ENCODE results near the gene NT5DC1. TPM values are rescaled to one million over a fixed set of nuclear protein-coding genes. Genes with fewer than 3 reads are reported as not detected.

Gene NT5DC1
- total and polyA plus RNA-seq, 4 donors = 8.6 to 49.0 (median 22.1) TPM

DNA sequence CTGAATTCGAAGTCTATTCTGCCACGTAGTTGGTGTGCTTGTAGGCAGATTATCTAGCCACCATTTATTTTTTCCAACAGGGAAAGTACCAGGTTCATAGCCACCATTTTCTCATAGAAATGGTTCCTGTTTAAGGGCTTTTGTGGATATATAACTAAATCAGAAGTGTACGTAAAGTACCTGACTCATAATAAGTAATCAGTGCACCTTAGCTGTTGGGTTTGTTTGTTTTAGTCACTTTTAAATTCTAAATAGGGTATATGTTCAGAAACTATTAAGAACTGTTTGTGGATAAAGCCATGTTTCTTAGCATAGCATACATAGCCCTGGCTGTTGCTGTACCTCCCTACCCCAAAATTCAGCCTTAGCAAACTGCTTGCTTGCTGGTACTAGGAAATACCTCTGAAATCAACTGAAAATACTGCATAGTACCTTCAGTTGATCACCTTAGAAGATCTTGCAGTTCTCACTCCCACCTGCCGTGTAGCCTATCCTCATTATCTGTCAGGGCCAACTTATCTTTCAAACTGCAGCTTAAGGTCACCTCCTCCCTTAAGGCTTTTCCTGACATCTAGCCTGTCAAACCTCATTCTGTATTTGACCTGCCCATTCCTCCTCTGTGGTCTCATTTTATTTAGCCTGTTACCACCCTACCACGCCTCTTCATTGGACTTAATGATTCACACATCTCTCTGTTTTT, 69.9 kb downstream of the NT5DC1 start:
- H3K4me1 ChIP-seq (ENCODE audit: control insufficient read depth in 5 of 5, insufficient read depth in 5 of 5, low read length in 5 of 5) = peaks cover 0 to 8% (median 0%) of the 10 kb centered on the region in 5 donors
- H3K9ac ChIP-seq (ENCODE audit: insufficient read depth in 1 of 2, low read length in 2 of 2) = no peak overlapping the region
- no peak for DNase-seq
- TF ChIP-seq, protein P1, sequence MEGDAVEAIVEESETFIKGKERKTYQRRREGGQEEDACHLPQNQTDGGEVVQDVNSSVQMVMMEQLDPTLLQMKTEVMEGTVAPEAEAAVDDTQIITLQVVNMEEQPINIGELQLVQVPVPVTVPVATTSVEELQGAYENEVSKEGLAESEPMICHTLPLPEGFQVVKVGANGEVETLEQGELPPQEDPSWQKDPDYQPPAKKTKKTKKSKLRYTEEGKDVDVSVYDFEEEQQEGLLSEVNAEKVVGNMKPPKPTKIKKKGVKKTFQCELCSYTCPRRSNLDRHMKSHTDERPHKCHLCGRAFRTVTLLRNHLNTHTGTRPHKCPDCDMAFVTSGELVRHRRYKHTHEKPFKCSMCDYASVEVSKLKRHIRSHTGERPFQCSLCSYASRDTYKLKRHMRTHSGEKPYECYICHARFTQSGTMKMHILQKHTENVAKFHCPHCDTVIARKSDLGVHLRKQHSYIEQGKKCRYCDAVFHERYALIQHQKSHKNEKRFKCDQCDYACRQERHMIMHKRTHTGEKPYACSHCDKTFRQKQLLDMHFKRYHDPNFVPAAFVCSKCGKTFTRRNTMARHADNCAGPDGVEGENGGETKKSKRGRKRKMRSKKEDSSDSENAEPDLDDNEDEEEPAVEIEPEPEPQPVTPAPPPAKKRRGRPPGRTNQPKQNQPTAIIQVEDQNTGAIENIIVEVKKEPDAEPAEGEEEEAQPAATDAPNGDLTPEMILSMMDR (IDR thresholded peaks at IDR 0.05; ENCODE audit: control extremely low read depth, extremely low read depth) = no peak
- WGBS, 2 donors = 93 to 96% methylated on average over 5 of the region's 5 CpGs
- H3K27ac ChIP-seq (ENCODE audit: low read depth in 1 of 2, low read length in 1 of 2) = no peak overlapping the region
- ATAC-seq (ENCODE audit: insufficient read depth, low FRiP score) = no peak
- H3K27me3 ChIP-seq (ENCODE audit: control insufficient read depth in 3 of 3, insufficient read depth in 3 of 3, low read length in 2 of 3) = no peaks in the 10 kb centered on the region
- H3K36me3 ChIP-seq (ENCODE audit: control insufficient read depth in 4 of 4, insufficient read depth in 4 of 4, low read length in 4 of 4) = peaks cover 0 to 6% (median 4%) of the 10 kb centered on the region in 4 donors
- no peak overlapping the region for H3K4me3 ChIP-seq
- peaks cover 0 to 2% (median under 1%) of the 10 kb centered on the region in 4 donors for H3K9me3 ChIP-seq (ENCODE audit: control insufficient read depth in 4 of 4, insufficient read depth in 3 of 4, low read length in 3 of 4)

DNA sequence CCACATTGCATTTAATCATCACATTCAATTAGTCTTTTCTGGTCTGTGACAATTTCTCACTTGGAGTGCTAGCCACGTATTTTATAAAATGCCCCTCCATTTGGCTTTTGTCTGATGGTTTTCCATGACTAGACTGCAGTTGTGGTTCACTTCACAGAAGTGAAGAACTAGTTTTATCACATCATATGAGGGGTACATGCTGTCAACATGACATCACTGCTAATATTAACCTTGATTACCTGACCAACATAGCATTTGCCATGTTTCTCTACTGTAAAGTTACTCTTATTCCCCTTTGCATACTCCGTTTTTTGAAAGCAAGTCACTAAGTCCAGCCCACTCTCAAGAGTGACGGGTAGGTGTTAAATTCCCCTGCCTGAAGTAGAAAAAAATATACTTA, 73.3 kb downstream of the NT5DC1 start:
- 64% methylated on average over 3 of the region's 3 CpGs for WGBS, 2 donors
- peaks cover 0 to 8% (median 3%) of the 10 kb centered on the region in 4 donors for H3K36me3 ChIP-seq (ENCODE audit: control insufficient read depth in 4 of 4, insufficient read depth in 4 of 4, low read length in 4 of 4)
- no peak overlapping the region for H3K27ac ChIP-seq (ENCODE audit: low read depth in 1 of 2, low read length in 1 of 2)
- DNase-seq (no peak), ATAC-seq (ENCODE audit: insufficient read depth, low FRiP score) (no peak)
- H3K9me3 ChIP-seq (ENCODE audit: control insufficient read depth in 4 of 4, insufficient read depth in 3 of 4, low read length in 3 of 4) = peaks cover 0 to 5% (median under 1%) of the 10 kb centered on the region in 4 donors
- no peak overlapping the region for H3K9ac ChIP-seq (ENCODE audit: insufficient read depth in 1 of 2, low read length in 2 of 2)
- H3K4me3 ChIP-seq = no peak overlapping the region
- H3K4me1 ChIP-seq (ENCODE audit: control insufficient read depth in 5 of 5, insufficient read depth in 5 of 5, low read length in 5 of 5) = peaks cover 0 to 8% (median 0%) of the 10 kb centered on the region in 5 donors
- TF ChIP-seq, protein P1 (IDR thresholded peaks at IDR 0.05; ENCODE audit: control extremely low read depth, extremely low read depth) = no peak
- H3K27me3 ChIP-seq (ENCODE audit: control insufficient read depth in 3 of 3, insufficient read depth in 3 of 3, low read length in 2 of 3) = no peaks in the 10 kb centered on the region

DNA sequence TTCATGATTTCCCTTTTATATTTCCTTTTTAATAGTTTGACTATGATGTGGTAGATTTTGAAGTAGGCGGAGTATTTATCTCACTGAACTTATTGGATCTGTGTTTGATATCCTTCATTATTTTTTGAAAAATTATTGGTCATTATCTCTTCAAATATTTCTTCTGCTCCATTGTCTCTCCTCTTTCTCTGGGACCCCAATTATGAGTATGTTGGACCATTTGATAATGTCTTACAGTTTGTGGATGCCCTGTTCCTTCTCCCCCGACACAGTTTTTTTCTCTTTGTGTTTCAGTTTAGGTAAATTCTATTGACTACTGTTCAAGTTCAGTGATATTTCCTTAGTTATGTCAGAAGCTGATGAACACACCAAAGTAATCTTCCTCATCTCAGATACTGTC, 74.7 kb downstream of the NT5DC1 start:
- Histone ChIP-seq H3K9ac (ENCODE audit: insufficient read depth in 1 of 2, low read length in 2 of 2) (no peak overlapping the region), H3K9me3 (ENCODE audit: control insufficient read depth in 4 of 4, insufficient read depth in 3 of 4, low read length in 3 of 4) (peaks cover 0 to 5% (median under 1%) of the 10 kb centered on the region in 4 donors), H3K27me3 (ENCODE audit: control insufficient read depth in 3 of 3, insufficient read depth in 3 of 3, low read length in 2 of 3) (no peaks in the 10 kb centered on the region), H3K4me3 (no peak overlapping the region), H3K36me3 (ENCODE audit: control insufficient read depth in 4 of 4, insufficient read depth in 4 of 4, low read length in 4 of 4) (peaks cover 0 to 8% (median 3%) of the 10 kb centered on the region in 4 donors), H3K27ac (ENCODE audit: low read depth in 1 of 2, low read length in 1 of 2) (no peak overlapping the region), H3K4me1 (ENCODE audit: control insufficient read depth in 5 of 5, insufficient read depth in 5 of 5, low read length in 5 of 5) (peaks cover 0 to 8% (median 0%) of the 10 kb centered on the region in 5 donors)
- TF ChIP-seq, protein P1 (IDR thresholded peaks at IDR 0.05; ENCODE audit: control extremely low read depth, extremely low read depth) = no peak
- no peak for DNase-seq
- no peak for ATAC-seq (ENCODE audit: insufficient read depth, low FRiP score)
- WGBS, 2 donors = 95 to 97% methylated on average over 2 of the region's 2 CpGs

All from lung (tissue), 12 donors.